ENCODE results near the gene GRIP2.

The GRIP2 gene

GRCh38 chr3:14446988-14447570 lies 93.1 kb downstream of the GRIP2 start:
- Histone ChIP-seq H3K9me3 (ENCODE audit: control insufficient read depth, insufficient read depth, low read length) (no peaks in the 10 kb centered on the region; the same call in 1 of the 2 replicates), H3K9ac (ENCODE audit: low read depth, low read length) (no peak overlapping the region), H3K4me1 (ENCODE audit: insufficient read depth, low read length) (no peaks in the 10 kb centered on the region), H3K36me3 (ENCODE audit: insufficient read depth, low read length) (peaks cover 56% of the 10 kb centered on the region)

GRCh38 chr3:14445773-14446172 lies 94.4 kb downstream of the GRIP2 start:
- no peaks in the 10 kb centered on the region; the same call in 1 of the 2 replicates for H3K9me3 ChIP-seq (ENCODE audit: control insufficient read depth, insufficient read depth, low read length)
- H3K4me1 ChIP-seq (ENCODE audit: insufficient read depth, low read length): no peaks in the 10 kb centered on the region
- peaks cover 47% of the 10 kb centered on the region for H3K36me3 ChIP-seq (ENCODE audit: insufficient read depth, low read length)
- H3K9ac ChIP-seq (ENCODE audit: low read depth, low read length): no peak overlapping the region

- H3K9ac ChIP-seq (ENCODE audit: low read depth, low read length): no peak overlapping the region
- H3K9me3 ChIP-seq (ENCODE audit: control insufficient read depth, insufficient read depth, low read length): no peaks in the 10 kb centered on the region; the same call in 1 of the 2 replicates
- H3K36me3 ChIP-seq (ENCODE audit: insufficient read depth, low read length): peaks cover 39% of the 10 kb centered on the region
- no peaks in the 10 kb centered on the region for H3K4me1 ChIP-seq (ENCODE audit: insufficient read depth, low read length)
These were observed 95.8 kb downstream of the GRIP2 start for GRCh38 chr3:14444380-14444779.

- H3K9ac ChIP-seq (ENCODE audit: low read depth, low read length): no peak overlapping the region
- H3K9me3 ChIP-seq (ENCODE audit: control insufficient read depth, insufficient read depth, low read length): no peaks in the 10 kb centered on the region
- peaks cover 5% of the 10 kb centered on the region; the same call in 1 of the 2 replicates for H3K4me1 ChIP-seq (ENCODE audit: insufficient read depth, low read length)
- peaks cover 16% of the 10 kb centered on the region for H3K36me3 ChIP-seq (ENCODE audit: insufficient read depth, low read length)
These were observed 98.2 kb downstream of the GRIP2 start for GRCh38 chr3:14441920-14442300.

GRCh38 chr3:14441240-14441919 lies 98.8 kb downstream of the GRIP2 start:
- H3K9ac ChIP-seq (ENCODE audit: low read depth, low read length): no peak overlapping the region
- H3K4me1 ChIP-seq (ENCODE audit: insufficient read depth, low read length): peaks cover 5% of the 10 kb centered on the region; the same call in 1 of the 2 replicates
- no peaks in the 10 kb centered on the region for H3K9me3 ChIP-seq (ENCODE audit: control insufficient read depth, insufficient read depth, low read length)
- peaks cover 13% of the 10 kb centered on the region; the same call in 1 of the 2 replicates for H3K36me3 ChIP-seq (ENCODE audit: insufficient read depth, low read length)

- H3K9me3 ChIP-seq (ENCODE audit: control insufficient read depth, insufficient read depth, low read length): no peaks in the 10 kb centered on the region
- peaks cover 7% of the 10 kb centered on the region for H3K4me1 ChIP-seq (ENCODE audit: insufficient read depth, low read length)
- no peak overlapping the region for H3K9ac ChIP-seq (ENCODE audit: low read depth, low read length)
- H3K36me3 ChIP-seq (ENCODE audit: insufficient read depth, low read length): peaks cover 7% of the 10 kb centered on the region; the same call in 1 of the 2 replicates
These were observed 99.5 kb downstream of the GRIP2 start for GRCh38 chr3:14440531-14441239.

GRCh38 chr3:14440168-14440518 lies 100.0 kb downstream of the GRIP2 start:
- no peak overlapping the region for H3K9ac ChIP-seq (ENCODE audit: low read depth, low read length)
- H3K4me1 ChIP-seq (ENCODE audit: insufficient read depth, low read length): peaks cover 10% of the 10 kb centered on the region

GRCh38 chr3:14439501-14440167 lies 100.5 kb downstream of the GRIP2 start:
- peaks cover 10% of the 10 kb centered on the region for H3K4me1 ChIP-seq (ENCODE audit: insufficient read depth, low read length)
- peaks cover 7% of the 10 kb centered on the region; the same call in 1 of the 2 replicates for H3K36me3 ChIP-seq (ENCODE audit: insufficient read depth, low read length)
- H3K9ac ChIP-seq (ENCODE audit: low read depth, low read length): no peak overlapping the region
- H3K9me3 ChIP-seq (ENCODE audit: control insufficient read depth, insufficient read depth, low read length): no peaks in the 10 kb centered on the region

More at GRCh38 chr3:14440168-14440518, 100.0 kb downstream of the GRIP2 start:
- Histone ChIP-seq H3K36me3 (ENCODE audit: insufficient read depth, low read length) (peaks cover 7% of the 10 kb centered on the region; the same call in 1 of the 2 replicates), H3K9me3 (ENCODE audit: control insufficient read depth, insufficient read depth, low read length) (no peaks in the 10 kb centered on the region)

All from ES-I3 (cell line).